ENCODE data around the gene CCL15.
"Not testable (repeated sequence)": the region's sequence is repeated elsewhere in the genome, so short reads cannot be mapped to it uniquely, and the experiment has no call there.

CCL15 gene

GRCh38 chr17:36001110-36001771 lies at the start of gene CCL15:
CCL15 (minus strand) TSS chr17:36001553; CDS start chr17:36001492, 61 bp downstream.
- DNase-seq: no peak

- DNase-seq: no peak
Observed at GRCh38 chr17:36049643-36050042, 48.3 kb upstream of the CCL15 start.

- DNase-seq: no peak
Observed at GRCh38 chr17:36048066-36048465, 46.7 kb upstream of the CCL15 start.

- DNase-seq: no peak
Observed at GRCh38 chr17:36036235-36036634, 34.9 kb upstream of the CCL15 start.

GRCh38 chr17:36034127-36034526 lies 32.8 kb upstream of the CCL15 start:
- no peak for DNase-seq

GRCh38 chr17:36030956-36031355 lies 29.6 kb upstream of the CCL15 start:
- DNase-seq: no peak

- no peak for DNase-seq
Observed at GRCh38 chr17:36027761-36028160, 26.4 kb upstream of the CCL15 start.

GRCh38 chr17:36024106-36024869 lies 22.9 kb upstream of the CCL15 start:
- DNase-seq: no peak

- no peak for DNase-seq
Observed at GRCh38 chr17:36019423-36019822, 18.1 kb upstream of the CCL15 start.

- DNase-seq: no peak
Observed at GRCh38 chr17:36017799-36018198, 16.4 kb upstream of the CCL15 start, which contains the start of gene CCL23. CCL23 (minus strand) TSS chr17:36017972; CDS start chr17:36017897, 75 bp downstream.

- DNase-seq: no peak
Observed at GRCh38 chr17:36016555-36016954, 15.2 kb upstream of the CCL15 start.

GRCh38 chr17:36015895-36016294 lies 14.5 kb upstream of the CCL15 start:
- DNase-seq: not testable (repeated sequence)

GRCh38 chr17:36014946-36015345 lies 13.6 kb upstream of the CCL15 start:
- DNase-seq: no peak

- DNase-seq: no peak
Observed at GRCh38 chr17:36011201-36011600, 9.8 kb upstream of the CCL15 start.

GRCh38 chr17:36008998-36009665 lies 7.8 kb upstream of the CCL15 start:
- no peak for DNase-seq

- DNase-seq: no peak
Observed at GRCh38 chr17:36004594-36005108, 3.3 kb upstream of the CCL15 start.

GRCh38 chr17:36002631-36003030 lies 1.3 kb upstream of the CCL15 start:
- no peak for DNase-seq

GRCh38 chr17:36001862-36002603 lies 680 bp upstream of the CCL15 start:
- no peak for DNase-seq

- DNase-seq: no peak
Observed at GRCh38 chr17:36000732-36001109, 632 bp downstream of the CCL15 start.

GRCh38 chr17:35998756-35999155 lies 2.6 kb downstream of the CCL15 start:
- DNase-seq: no peak

- no peak for DNase-seq
Observed at GRCh38 chr17:35998018-35998545, 3.3 kb downstream of the CCL15 start.

- DNase-seq: not testable (repeated sequence)
Observed at GRCh38 chr17:35995346-35995745, 6.0 kb downstream of the CCL15 start.

- no peak for DNase-seq
Observed at GRCh38 chr17:35991075-35991474, 10.3 kb downstream of the CCL15 start.
